Measurements from ENCODE around the gene EPS8.

The EPS8 gene

GRCh38 chr12:15597125-15597830 is 191.9 kb downstream of the EPS8 start:
- DNase-seq = no peak

DNA sequence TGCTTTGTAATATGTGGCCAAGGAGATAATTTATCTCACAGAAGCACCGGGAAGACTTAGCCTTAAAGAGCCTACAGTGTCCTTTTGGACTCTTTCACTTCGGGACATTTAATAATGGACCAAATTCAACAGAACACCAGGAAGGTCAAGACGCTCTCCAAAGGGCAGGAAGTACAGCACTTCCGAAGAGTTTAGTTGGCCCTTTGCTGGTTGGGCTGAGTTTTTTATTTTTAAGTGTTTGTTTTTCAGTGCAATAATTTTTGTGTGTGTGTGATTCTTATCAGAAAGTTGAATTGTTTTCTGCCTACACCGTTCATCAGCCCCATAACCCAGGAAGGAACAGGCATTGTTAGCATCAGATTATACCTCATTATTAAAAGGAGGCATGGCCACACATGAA is 193.0 kb downstream of the EPS8 start:
- no peak for DNase-seq

DNA sequence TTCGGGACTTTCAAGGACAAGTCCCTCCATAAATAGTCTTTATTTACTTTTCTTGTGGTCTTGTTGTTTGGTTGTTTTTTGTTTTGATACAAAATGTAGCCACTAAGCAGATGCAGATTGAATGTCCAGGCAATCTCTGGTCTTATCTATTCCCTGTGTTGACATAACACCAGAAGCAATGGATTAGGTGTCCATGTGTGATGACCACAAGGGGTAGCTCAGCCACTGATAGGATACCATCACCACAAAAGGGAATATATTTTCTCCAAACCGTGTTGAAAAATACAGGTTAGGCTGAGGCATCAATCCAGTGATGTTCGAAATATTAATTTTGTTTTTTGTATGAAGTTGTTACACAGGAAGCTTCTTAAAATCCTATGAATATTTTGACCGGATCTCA is 196.3 kb downstream of the EPS8 start:
- no peak for DNase-seq

DNA sequence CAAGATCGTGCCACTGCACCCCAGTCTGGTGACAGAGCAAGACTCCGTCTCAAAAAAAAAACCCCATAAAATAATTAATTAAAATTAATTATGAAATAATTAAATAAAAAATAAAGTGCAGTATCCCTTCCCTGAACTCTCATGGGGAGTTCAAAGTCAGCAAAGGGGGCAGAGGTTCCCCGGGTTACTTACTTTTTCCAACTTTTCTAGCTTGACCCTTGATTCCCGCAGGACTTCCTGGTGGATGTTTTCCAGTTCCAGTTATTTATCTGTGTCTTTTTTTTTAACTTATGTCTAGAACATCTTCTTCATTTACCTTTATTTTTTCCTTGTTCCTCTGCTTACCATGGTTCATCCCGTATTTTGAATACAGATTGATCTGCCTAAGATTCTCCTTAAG is 197.4 kb downstream of the EPS8 start:
- DNase-seq = no peak

GRCh38 chr12:15590180-15590826 is 198.9 kb downstream of the EPS8 start:
- peak; percentile 60 for DNase-seq

DNA sequence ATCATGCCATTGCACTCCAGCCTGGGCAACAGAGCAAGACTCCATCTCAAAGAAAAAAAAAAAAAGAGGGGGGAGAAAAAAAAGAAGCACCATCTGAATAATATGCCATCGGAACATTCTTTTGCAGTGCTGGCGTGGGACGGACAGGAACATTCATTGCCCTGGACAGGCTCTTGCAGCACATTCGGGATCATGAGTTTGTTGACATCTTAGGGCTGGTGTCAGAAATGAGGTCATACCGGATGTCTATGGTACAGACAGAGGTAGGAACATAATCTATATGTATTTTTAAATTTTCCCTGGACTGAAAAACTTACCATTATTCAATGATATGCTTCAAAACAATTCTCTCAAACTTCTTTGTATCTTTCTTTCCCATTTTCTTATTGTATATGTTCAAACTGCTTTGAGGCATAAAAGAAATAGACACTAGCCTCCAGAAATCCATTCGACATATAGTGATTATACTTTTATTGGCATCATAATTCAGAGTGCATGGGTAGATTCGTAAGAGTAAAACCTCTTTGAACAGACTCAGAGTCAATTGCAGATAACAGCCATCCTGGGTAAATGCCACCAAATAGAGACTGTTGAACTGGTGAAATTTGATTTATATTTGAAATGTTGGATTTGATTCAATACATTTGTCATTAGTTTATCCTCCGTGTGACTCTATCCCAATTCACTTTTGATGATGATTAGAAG is 199.7 kb downstream of the EPS8 start:
- no peak for DNase-seq

DNA sequence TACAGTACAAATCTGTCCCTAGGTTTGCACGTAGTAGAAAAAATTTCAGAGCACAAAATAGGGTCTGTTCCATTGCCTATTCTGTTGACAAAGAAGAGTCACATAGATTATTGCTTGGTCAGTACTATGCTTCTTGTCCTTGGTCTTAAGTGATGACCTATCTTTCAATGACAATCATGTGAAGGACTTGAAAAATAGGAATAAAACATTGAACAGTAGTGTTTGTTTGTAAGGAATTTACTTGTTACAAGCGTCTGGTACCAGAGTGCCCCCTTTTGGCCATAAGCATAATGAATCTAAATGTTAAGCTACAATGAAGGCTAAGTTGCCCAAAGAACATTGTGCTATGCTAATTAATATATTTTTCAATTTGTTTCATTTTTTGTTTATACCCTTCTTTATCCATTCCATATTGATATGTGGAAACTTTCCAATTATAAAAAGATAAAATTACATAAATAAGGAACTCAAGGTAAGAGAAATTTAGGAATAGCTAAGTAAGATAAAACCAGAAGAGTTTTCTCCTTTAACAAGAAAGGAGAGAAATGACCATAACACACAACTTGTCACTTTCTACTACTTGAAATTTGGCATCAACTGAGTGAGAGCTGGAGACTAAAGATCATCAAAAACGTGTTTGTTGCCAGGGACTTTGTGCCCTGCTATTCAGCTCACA is 204.7 kb downstream of the EPS8 start:
- DNase-seq = no peak

- DNase-seq = no peak
Measured at GRCh38 chr12:15583804-15584203, 205.4 kb downstream of the EPS8 start.

GRCh38 chr12:15581006-15581405 is 208.2 kb downstream of the EPS8 start:
- DNase-seq = no peak

DNA sequence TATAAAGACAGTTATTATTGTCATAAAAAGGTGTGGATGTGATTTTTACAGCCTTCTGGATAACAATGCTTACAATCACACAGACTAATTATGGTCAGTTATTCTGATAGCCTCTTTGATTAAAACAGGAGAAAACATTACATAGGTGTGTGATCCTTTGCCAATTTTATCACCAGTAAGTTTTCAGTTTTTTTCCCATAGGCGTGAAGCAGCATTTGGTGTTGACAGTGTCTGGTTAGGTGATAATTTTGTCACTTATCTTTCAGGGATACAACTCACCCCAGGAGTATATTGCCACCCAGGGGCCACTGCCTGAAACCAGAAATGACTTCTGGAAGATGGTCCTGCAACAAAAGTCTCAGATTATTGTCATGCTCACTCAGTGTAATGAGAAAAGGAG is 208.8 kb downstream of the EPS8 start:
- DNase-seq = no peak

DNA sequence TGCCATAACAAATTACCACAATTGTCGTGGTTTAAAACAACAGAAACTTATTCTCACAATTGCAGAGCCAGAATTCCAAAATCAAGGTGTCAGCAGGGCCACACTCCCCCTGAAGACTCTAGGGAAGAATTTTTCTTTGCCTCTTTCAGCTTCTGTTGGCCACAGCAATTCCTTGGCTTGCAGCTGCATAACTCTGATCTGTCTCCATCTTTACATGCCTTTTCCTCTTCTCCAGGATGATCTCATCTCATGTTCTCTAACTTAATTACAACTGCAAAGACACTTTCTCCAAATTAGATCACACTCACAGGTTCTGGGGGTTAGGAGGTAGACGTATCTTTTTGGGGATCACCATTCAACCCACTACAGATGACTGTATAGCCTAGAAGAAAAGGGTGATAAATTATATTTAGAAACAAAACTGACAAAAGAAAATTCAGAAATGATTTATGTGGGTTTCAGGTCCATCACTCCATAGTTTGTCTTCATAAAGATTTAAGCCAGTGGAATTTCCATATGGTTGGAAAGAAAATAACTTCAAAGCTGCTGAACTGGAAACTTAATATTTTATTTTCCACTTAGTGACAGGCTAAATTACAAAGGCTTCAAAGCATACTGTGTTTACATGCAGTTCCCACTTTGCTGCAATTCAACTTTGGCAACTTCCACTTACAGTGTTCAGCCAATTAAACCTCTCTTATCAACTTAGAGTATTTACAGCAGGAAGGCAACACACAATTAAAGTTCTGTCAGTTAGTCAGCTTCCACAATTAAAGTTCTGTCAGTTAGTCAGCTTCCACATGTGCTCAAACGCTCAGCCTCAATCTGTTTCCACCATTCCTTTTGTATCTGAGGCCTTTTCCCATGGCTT is 213.3 kb downstream of the EPS8 start:
- DNase-seq = no peak

DNA sequence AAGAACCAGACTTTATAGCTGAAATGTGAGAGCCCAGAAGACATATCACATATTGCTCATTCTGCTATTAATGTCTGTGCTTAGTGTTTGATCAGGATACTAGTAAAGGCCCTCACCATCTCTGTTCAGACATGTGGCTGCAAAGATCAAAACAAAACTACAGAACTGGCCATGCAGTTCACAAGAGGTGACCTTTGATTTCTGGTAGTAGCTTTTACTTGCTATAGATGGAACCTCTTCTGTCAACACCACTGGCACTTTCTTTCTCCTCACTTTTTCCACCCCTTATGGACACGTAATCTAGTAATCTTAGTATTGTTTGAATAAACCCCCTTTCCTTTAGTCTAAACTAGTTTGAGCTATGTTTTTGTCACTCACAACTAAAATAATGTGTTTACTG is 214.8 kb downstream of the EPS8 start:
- DNase-seq = no peak
